HG03469 (cell line): ENCODE data around the gene ELAVL2.

Experiments used
- ATAC-seq: cut with Tn5 transposase; IDR thresholded peaks from one replicate; pipeline ENCODE4 v1.9.1; 2021; ENCODE audit warnings: mild to moderate bottlenecking, moderate library complexity, moderate number of reproducible peaks; ENCODE audit not compliant: unreplicated experiment

ELAVL2 gene

GRCh38 chr9:23822261-23823169 lies 3.5 kb downstream of the ELAVL2 start:
- no peak for ATAC-seq

DNA sequence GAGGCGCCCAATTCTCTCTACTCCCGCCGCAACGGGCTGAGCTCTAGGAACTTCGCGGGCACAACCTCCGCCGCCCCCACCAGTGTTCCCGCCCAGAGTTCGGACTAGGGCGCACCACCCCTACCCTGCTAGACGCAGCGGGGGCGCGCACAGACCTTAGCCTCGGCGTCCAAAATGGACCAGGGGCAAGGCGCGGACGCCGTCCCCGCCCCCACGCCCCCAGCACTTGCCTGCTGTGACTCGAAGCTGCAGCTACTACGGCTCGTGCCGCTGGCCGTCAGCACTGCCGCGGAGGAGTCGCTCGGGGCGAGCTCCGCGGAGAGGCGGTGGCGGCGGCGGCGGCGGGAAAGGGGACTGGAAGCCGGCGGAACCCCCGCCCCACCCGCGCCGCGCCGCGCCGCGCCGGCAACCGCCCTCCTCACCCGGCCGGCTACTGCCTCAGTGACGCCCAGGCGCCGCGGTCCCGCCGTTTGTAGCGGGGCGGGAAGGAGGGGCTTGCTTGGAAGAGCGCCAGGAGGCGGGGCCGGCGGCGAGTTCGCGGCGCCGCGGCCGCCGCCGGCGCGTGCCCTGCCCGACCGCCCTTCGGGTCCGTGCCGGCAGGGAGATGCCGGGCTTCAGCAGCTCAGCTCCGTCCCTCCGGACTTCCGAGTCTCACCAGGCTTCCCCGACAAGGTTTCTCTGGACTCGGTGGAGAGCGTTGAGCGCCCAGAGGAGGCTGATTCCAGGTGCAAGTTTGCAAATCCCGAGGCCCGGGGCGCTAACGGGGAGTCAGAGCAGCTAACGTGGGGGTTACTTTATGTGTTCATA lies 4.5 kb downstream of the ELAVL2 start:
- no peak for ATAC-seq

DNA sequence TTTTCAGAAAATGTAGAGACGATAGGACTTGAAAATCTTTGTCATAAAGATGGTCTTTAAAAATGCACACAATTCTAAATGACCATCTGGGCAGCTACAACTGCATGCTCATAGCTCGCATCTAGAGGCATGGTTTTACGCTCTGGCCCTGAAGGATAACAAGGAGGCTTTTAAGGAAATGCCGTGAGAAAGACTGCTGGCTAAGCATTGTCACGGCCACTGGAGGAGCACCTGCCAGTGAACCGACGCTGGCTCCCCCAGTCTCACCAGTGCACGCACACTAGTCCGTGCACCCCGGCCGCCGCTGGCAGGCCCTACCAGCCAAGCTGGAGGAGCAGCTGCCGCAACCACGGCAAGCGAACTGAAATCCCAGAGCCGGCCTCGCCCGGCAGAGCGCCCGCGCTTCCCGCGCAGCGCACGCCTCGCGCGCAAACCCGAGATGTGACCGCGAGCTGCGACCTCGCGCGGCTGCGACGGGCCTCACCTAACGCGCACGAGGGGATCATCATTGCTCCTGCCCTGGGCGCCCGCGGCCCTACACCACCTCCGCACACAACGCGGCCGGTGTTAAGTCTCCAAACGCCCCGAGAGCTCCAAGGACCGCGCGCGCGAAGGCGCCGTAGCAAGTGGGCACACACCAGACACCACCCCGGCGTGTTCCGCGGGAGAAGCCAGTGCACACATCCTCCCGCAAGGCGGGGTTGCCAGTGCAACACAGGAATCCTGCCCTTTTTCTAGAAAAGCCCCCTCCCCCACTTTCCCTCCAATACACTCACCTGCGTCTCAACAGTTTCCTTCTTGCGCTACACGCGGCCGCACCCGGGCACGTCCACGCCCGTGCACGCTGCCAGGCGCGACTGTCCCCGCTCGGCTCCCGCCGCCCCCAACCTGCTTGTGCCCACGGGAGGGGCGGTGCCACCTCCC lies 5.3 kb downstream of the ELAVL2 start:
- no peak for ATAC-seq

DNA sequence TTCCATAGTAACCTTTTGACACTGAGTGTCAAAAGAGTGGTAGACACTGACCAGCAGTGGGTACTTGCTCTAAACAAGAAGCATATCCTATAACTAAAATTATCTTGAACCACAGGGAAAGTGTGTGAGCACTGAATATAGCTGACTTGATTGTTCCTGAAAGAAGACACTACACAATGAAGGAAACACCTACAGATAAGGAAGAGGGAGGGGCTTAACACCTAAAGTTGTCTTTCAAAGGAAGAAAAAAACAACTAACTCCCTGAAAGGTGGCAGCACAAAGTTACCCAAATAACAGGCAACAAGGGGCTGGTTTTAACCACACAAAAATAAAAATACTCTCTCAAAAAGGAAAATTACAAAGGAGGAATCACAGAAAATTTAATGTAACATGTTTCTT lies 6.6 kb downstream of the ELAVL2 start:
- no peak for ATAC-seq

DNA sequence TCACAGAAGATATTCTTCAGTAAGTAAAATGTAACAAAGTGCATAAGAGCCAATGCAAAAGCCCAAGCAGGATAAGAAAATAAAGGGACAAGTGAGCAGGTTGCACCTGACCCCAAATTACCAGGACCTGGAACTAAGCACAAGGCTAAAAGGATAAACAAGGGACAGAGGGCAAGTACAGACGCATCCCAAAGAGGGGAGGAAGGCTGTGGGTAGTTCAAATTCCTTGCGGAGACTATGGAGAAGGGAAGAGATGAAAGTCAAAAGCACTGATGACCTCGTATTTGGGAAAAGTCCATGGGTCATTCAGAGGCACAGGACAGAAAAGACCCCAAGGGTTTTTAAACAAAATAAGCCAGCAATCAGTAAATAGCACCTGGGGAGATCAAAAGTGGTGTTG lies 11.8 kb downstream of the ELAVL2 start:
- no peak for ATAC-seq

DNA sequence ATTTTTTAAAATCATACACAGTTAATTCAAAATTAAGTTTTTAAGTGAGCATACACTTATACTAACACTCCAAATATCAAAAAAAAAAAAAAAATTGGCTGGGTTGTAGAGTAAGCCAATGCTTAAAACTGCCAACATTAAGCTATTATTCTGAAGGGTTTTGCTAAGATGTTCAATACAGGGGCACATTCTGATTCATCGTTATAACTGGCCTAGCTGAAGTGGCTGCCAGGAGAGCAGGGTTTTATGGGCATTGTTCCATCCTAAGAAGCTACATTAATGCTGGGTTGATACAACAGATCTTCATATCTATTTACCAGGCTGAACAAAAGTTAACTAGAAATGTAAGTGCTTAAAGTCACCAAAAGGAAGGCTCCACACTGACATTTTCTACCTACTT lies 13.4 kb downstream of the ELAVL2 start:
- no peak for ATAC-seq

DNA sequence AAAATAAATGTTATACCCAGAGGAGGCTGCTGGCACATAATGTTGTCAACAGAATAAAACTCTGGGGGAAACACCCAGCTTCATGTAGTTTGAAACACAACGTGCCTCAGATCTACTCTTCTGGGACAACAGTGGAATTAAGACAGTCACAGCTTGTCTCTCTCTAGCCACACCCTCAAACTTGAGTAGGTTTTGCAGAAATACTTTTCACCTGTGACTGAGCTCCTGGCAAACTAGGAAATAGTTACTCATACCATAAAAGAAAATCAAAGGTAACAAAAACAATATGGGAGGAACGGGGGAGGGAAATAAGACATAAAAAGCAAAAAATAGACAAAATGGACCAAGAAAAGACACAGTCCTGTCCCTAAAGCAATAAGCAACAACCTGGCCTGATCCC lies 14.4 kb downstream of the ELAVL2 start:
- no peak for ATAC-seq

DNA sequence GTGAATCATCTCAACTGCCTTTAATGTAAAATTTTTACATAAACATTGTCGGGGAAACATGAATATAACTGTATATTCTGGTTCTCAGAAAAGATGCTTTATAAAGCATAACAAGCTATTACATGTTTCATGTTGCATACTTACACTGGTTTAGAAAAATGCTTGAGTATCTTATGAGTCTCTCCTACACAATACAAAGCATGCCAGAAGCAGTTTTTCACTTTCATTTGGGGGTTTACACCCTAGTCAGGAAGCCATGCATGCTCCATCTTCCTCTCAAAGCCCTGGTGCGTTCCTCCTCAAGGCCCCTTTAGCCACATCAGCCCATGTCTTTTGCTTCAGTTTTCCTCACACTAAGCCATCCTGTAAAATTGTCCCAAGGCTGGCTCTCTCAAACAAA lies 22.8 kb downstream of the ELAVL2 start:
- no peak for ATAC-seq

DNA sequence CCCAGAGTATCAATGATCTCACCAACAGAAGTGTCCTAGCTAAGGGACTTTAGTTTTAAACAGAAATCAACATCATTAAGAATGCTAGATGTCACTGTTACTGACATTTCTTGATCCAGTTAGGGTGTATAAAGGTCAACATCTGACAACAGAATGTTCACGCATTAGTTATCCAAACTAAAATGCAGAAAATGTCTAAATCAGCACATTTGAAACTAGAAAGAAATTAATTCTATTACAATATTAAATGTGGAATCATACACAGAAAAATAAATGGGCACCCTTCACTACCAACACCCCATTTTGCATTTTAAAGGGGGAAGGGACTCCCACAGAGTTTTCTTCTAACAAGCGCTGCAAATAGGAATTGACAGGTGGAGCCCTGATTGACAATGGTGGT lies 24.5 kb downstream of the ELAVL2 start:
- no peak for ATAC-seq

- ATAC-seq: no peak
Observed at GRCh38 chr9:23799521-23799920, 26.5 kb downstream of the ELAVL2 start.

DNA sequence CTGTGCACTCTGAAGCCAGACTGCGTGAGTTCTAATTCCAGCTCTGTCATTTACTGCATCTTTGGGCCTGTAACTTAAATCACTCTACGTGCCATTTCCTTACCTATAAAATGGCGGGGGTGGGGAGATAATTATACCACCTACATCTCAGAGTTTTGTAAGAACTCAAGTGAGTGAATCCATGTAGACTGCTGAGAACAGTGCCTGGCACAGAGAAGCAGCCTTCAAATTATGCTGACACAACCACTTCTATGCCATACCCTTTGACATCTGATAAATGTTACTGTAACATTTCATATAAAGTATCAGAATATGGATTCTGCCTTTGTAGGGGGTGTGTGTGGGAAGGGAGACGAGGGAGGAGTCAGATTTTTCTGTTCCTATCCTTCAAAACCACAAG lies 27.7 kb downstream of the ELAVL2 start:
- ATAC-seq: no peak

GRCh38 chr9:23796209-23796608 lies 29.8 kb downstream of the ELAVL2 start:
- ATAC-seq: no peak

- ATAC-seq: no peak
Observed at GRCh38 chr9:23790351-23791260, 35.4 kb downstream of the ELAVL2 start.

- no peak for ATAC-seq
Observed at GRCh38 chr9:23789529-23790254, 36.3 kb downstream of the ELAVL2 start.

DNA sequence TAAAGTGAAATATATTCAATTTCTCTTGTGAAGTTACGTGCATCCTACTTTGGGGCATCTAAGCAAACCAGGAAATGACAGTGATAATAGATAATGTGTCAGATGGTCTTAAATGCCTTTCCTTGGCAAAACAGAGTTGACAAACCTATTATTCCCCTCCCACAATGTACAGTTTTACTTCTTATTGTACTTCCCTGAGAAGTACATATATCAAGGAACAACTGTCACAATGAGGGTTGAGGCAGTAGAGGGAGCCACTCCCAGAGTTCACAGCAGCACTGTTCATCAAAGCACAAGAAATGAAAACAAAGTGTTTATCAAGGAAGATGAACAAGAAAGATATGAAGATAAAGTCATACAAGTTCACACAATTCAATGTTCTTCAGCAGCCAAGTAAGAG lies 41.1 kb downstream of the ELAVL2 start:
- no peak for ATAC-seq

GRCh38 chr9:23783509-23783908 lies 42.5 kb downstream of the ELAVL2 start:
- ATAC-seq: no peak

GRCh38 chr9:23779220-23779619 lies 46.8 kb downstream of the ELAVL2 start:
- no peak for ATAC-seq

GRCh38 chr9:23777328-23777727 lies 48.7 kb downstream of the ELAVL2 start:
- no peak for ATAC-seq

- ATAC-seq: no peak
Observed at GRCh38 chr9:23775549-23775948, 50.5 kb downstream of the ELAVL2 start.
